ENCODE results near the gene PCBP2. TPM values are rescaled to one million over a fixed set of nuclear protein-coding genes. Genes with fewer than 3 reads are reported as not detected.

The PCBP2 gene
- polyA plus RNA-seq, 2 of the 4 experiments (the other 2 are of a cell fraction), result 367 to 546 TPM

- Histone ChIP-seq H3K4me3 (no peak overlapping the region), H3K9me3 (no peaks in the 10 kb centered on the region), H3K4me2 (no peak overlapping the region), H3K27ac (no peak overlapping the region), H3K4me1 (no peaks in the 10 kb centered on the region)
- no peak for ATAC-seq
- 98% methylated on average over 13 of the region's 13 CpGs for WGBS (ENCODE audit: missing lambda C conversion rate)
- FAIRE-seq, result no peak
- DNase-seq (ENCODE audit: low read depth in 1 of 2, low spot score in 1 of 2), result no peak
- POLR2A ChIA-PET, result no interaction called here
- CTCF ChIA-PET, result interaction anchor here (1.5 to 3.4 kb wide), 3 partner anchors 16 to 173 kb away, joined by 4 to 19 read pairs (median 5); partner anchors contain the start of gene NPFF
- TF ChIP-seq E2F6 (IDR thresholded peaks at IDR 0.05; ENCODE audit: borderline replicate concordance, low read depth) (no peak), ZFP36 (IDR thresholded peaks at IDR 0.05; ENCODE audit: borderline replicate concordance, partially characterized antibody) (no peak), CEBPB (IDR thresholded peaks at IDR 0.05) (no peak), HOXB13 (CRISPR knock-in tag; IDR thresholded peaks at IDR 0.05; ENCODE audit: low read depth) (no peak), EP300 (IDR thresholded peaks at IDR 0.05) (no peak), PHF8 (IDR thresholded peaks at IDR 0.05; ENCODE audit: borderline replicate concordance, low read depth) (no peak), KDM5A (IDR thresholded peaks at IDR 0.05) (no peak), MYC (IDR thresholded peaks at IDR 0.05; ENCODE audit: borderline replicate concordance, low read length) (no peak), ESRRA (IDR thresholded peaks at IDR 0.05; ENCODE audit: borderline replicate concordance, low read length) (no peak), NPAS2 (CRISPR knock-in tag; IDR thresholded peaks at IDR 0.05; ENCODE audit: borderline replicate concordance) (no peak), FOSB (CRISPR knock-in tag; IDR thresholded peaks at IDR 0.05) (no peak), CHD4 (IDR thresholded peaks at IDR 0.05; ENCODE audit: borderline replicate concordance) (no peak), GATA3 (IDR thresholded peaks at IDR 0.05; ENCODE audit: borderline replicate concordance) (no peak)
- TF ChIP-seq, protein P1, sequence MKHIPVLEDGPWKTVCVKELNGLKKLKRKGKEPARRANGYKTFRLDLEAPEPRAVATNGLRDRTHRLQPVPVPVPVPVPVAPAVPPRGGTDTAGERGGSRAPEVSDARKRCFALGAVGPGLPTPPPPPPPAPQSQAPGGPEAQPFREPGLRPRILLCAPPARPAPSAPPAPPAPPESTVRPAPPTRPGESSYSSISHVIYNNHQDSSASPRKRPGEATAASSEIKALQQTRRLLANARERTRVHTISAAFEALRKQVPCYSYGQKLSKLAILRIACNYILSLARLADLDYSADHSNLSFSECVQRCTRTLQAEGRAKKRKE (CRISPR knock-in tag; IDR thresholded peaks at IDR 0.05; ENCODE audit: low read depth), result no peak
Measured at GRCh38 chr12:53524476-53524875, 72.6 kb downstream of the PCBP2 start.

GRCh38 chr12:53530061-53530460 is 78.2 kb downstream of the PCBP2 start:
- Histone ChIP-seq H3K9me3 (no peaks in the 10 kb centered on the region), H3K4me2 (no peak overlapping the region), H3K27ac (no peak overlapping the region), H3K4me1 (peaks cover 5% of the 10 kb centered on the region; the same call in 1 of the 3 replicates), H3K4me3 (no peak overlapping the region)
- ChIA-PET POLR2A (no interaction called here), CTCF (interaction anchor here (0.9 to 1.5 kb wide), 3 partner anchors 13 to 216 kb away, joined by 3 to 6 read pairs (median 5); no protein-coding TSS in a partner anchor)
- no peak for DNase-seq (ENCODE audit: low read depth in 1 of 2, low spot score in 1 of 2)
- no peak for FAIRE-seq
- ATAC-seq, result no peak
- WGBS (ENCODE audit: missing lambda C conversion rate), result 92% methylated on average over 2 of the region's 2 CpGs
- TF ChIP-seq, protein P2, sequence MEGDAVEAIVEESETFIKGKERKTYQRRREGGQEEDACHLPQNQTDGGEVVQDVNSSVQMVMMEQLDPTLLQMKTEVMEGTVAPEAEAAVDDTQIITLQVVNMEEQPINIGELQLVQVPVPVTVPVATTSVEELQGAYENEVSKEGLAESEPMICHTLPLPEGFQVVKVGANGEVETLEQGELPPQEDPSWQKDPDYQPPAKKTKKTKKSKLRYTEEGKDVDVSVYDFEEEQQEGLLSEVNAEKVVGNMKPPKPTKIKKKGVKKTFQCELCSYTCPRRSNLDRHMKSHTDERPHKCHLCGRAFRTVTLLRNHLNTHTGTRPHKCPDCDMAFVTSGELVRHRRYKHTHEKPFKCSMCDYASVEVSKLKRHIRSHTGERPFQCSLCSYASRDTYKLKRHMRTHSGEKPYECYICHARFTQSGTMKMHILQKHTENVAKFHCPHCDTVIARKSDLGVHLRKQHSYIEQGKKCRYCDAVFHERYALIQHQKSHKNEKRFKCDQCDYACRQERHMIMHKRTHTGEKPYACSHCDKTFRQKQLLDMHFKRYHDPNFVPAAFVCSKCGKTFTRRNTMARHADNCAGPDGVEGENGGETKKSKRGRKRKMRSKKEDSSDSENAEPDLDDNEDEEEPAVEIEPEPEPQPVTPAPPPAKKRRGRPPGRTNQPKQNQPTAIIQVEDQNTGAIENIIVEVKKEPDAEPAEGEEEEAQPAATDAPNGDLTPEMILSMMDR (IDR thresholded peaks at IDR 0.05), result no peak
- TF ChIP-seq KDM5A (IDR thresholded peaks at IDR 0.05) (no peak), SREBF2 (IDR thresholded peaks at IDR 0.05) (no peak), CBX2 (IDR thresholded peaks at IDR 0.05; ENCODE audit: borderline replicate concordance, low read depth) (no peak), EHMT2 (IDR thresholded peaks at IDR 0.05; ENCODE audit: low read depth) (no peak), TP53 (CRISPR knock-in tag; IDR thresholded peaks at IDR 0.05) (no peak), GATA3 (IDR thresholded peaks at IDR 0.05; ENCODE audit: borderline replicate concordance) (no peak), HOXB13 (CRISPR knock-in tag; IDR thresholded peaks at IDR 0.05; ENCODE audit: low read depth) (no peak), ELK1 (IDR thresholded peaks at IDR 0.05; ENCODE audit: low read depth, low read length) (no peak), CEBPB (IDR thresholded peaks at IDR 0.05) (no peak)

Small RNA genes lying within 50 kb of the gene (small RNA-seq; reads per million reads assigned to genes)
- 0 to 0.12 (median 0) reads per million in 6 experiments for gene AC023509.3

Other genes with a start within 250 kb of the PCBP2 start
- gene ITGB7, start 244.9 kb upstream of the PCBP2 start, polyA plus RNA-seq (2011; rRNA removed), result 0.56 and 0.71 TPM in 2 replicates
- gene ITGB7, start 244.9 kb upstream of the PCBP2 start, polyA plus RNA-seq (2017; fragmentation: RNase III; extraction: RNeasy Plus Mini Kit Qiagen cat#74134 plus additional on column Dnase treatment), result 0.54 to 0.66 TPM (median 0.64 TPM) in 3 replicates
- gene RARG, start 219.9 kb upstream of the PCBP2 start, polyA plus RNA-seq (2011; rRNA removed), result 15.6 and 19.0 TPM in 2 replicates
- gene RARG, start 219.9 kb upstream of the PCBP2 start, polyA plus RNA-seq (2017; fragmentation: RNase III; extraction: RNeasy Plus Mini Kit Qiagen cat#74134 plus additional on column Dnase treatment), result 16.4 to 17.7 TPM (median 17.2 TPM) in 3 replicates
- 10.0 and 11.8 TPM in 2 replicates for gene ESPL1, start 183.8 kb upstream of the PCBP2 start, polyA plus RNA-seq (2011; rRNA removed)
- gene ESPL1, start 183.8 kb upstream of the PCBP2 start, polyA plus RNA-seq (2017; fragmentation: RNase III; extraction: RNeasy Plus Mini Kit Qiagen cat#74134 plus additional on column Dnase treatment), result 15.2 to 16.5 TPM (median 15.5 TPM) in 3 replicates
- gene PFDN5, start 156.6 kb upstream of the PCBP2 start, polyA plus RNA-seq (2011; rRNA removed), result 729 and 848 TPM in 2 replicates
- gene PFDN5, start 156.6 kb upstream of the PCBP2 start, polyA plus RNA-seq (2017; fragmentation: RNase III; extraction: RNeasy Plus Mini Kit Qiagen cat#74134 plus additional on column Dnase treatment), result 685 to 736 TPM (median 704 TPM) in 3 replicates
- gene MYG1, start 152.4 kb upstream of the PCBP2 start, polyA plus RNA-seq (2011; rRNA removed), result 75.2 and 80.9 TPM in 2 replicates
- 55.9 to 60.9 TPM (median 58.9 TPM) in 3 replicates for gene MYG1, start 152.4 kb upstream of the PCBP2 start, polyA plus RNA-seq (2017; fragmentation: RNase III; extraction: RNeasy Plus Mini Kit Qiagen cat#74134 plus additional on column Dnase treatment)
- gene AAAS, start 130.5 kb upstream of the PCBP2 start, polyA plus RNA-seq (2011; rRNA removed), result 82.6 and 104 TPM in 2 replicates
- 61.5 to 64.9 TPM (median 64.1 TPM) in 3 replicates for gene AAAS, start 130.5 kb upstream of the PCBP2 start, polyA plus RNA-seq (2017; fragmentation: RNase III; extraction: RNeasy Plus Mini Kit Qiagen cat#74134 plus additional on column Dnase treatment)
- gene SP7, start 115.7 kb upstream of the PCBP2 start, polyA plus RNA-seq (2011; rRNA removed), result 0.05 TPM in 1 of 2 replicates, not detected in the other
- gene SP7, start 115.7 kb upstream of the PCBP2 start, polyA plus RNA-seq (2017; fragmentation: RNase III; extraction: RNeasy Plus Mini Kit Qiagen cat#74134 plus additional on column Dnase treatment), result 0.03 to 0.06 TPM in 2 of 3 replicates, not detected in the other
- gene SP1, start 71.9 kb upstream of the PCBP2 start, polyA plus RNA-seq (2011; rRNA removed), result 53.2 and 56.6 TPM in 2 replicates
- gene SP1, start 71.9 kb upstream of the PCBP2 start, polyA plus RNA-seq (2017; fragmentation: RNase III; extraction: RNeasy Plus Mini Kit Qiagen cat#74134 plus additional on column Dnase treatment), result 24.0 to 24.5 TPM (median 24.2 TPM) in 3 replicates
- 0.12 and 0.16 TPM in 2 replicates for gene AMHR2, start 28.2 kb upstream of the PCBP2 start, polyA plus RNA-seq (2011; rRNA removed)
- 0.13 to 0.22 TPM (median 0.18 TPM) in 3 replicates for gene AMHR2, start 28.2 kb upstream of the PCBP2 start, polyA plus RNA-seq (2017; fragmentation: RNase III; extraction: RNeasy Plus Mini Kit Qiagen cat#74134 plus additional on column Dnase treatment)
- gene PRR13, start 10.4 kb upstream of the PCBP2 start, polyA plus RNA-seq (2011; rRNA removed), result 203 and 257 TPM in 2 replicates
- gene PRR13, start 10.4 kb upstream of the PCBP2 start, polyA plus RNA-seq (2017; fragmentation: RNase III; extraction: RNeasy Plus Mini Kit Qiagen cat#74134 plus additional on column Dnase treatment), result 210 to 248 TPM (median 221 TPM) in 3 replicates
- 21.9 and 30.6 TPM in 2 replicates for gene MAP3K12, start 47.4 kb downstream of the PCBP2 start, polyA plus RNA-seq (2011; rRNA removed)
- 14.0 to 18.7 TPM (median 16.1 TPM) in 3 replicates for gene MAP3K12, start 47.4 kb downstream of the PCBP2 start, polyA plus RNA-seq (2017; fragmentation: RNase III; extraction: RNeasy Plus Mini Kit Qiagen cat#74134 plus additional on column Dnase treatment)
- gene TARBP2, start 49.2 kb downstream of the PCBP2 start, polyA plus RNA-seq (2011; rRNA removed), result 41.5 and 51.2 TPM in 2 replicates
- gene TARBP2, start 49.2 kb downstream of the PCBP2 start, polyA plus RNA-seq (2017; fragmentation: RNase III; extraction: RNeasy Plus Mini Kit Qiagen cat#74134 plus additional on column Dnase treatment), result 43.7 to 50.4 TPM (median 49.9 TPM) in 3 replicates
- 0.17 TPM in 1 of 2 replicates, not detected in the other for gene NPFF, start 55.4 kb downstream of the PCBP2 start, polyA plus RNA-seq (2011; rRNA removed)
- not detected in 3 replicates for gene NPFF, start 55.4 kb downstream of the PCBP2 start, polyA plus RNA-seq (2017; fragmentation: RNase III; extraction: RNeasy Plus Mini Kit Qiagen cat#74134 plus additional on column Dnase treatment)
- gene ATF7, start 174.3 kb downstream of the PCBP2 start, polyA plus RNA-seq (2011; rRNA removed), result 38.7 and 38.9 TPM in 2 replicates
- 22.9 to 23.3 TPM (median 23.0 TPM) in 3 replicates for gene ATF7, start 174.3 kb downstream of the PCBP2 start, polyA plus RNA-seq (2017; fragmentation: RNase III; extraction: RNeasy Plus Mini Kit Qiagen cat#74134 plus additional on column Dnase treatment)
- gene ATP5MC2, start 224.0 kb downstream of the PCBP2 start, polyA plus RNA-seq (2011; rRNA removed), result 402 and 678 TPM in 2 replicates
- gene ATP5MC2, start 224.0 kb downstream of the PCBP2 start, polyA plus RNA-seq (2017; fragmentation: RNase III; extraction: RNeasy Plus Mini Kit Qiagen cat#74134 plus additional on column Dnase treatment), result 540 to 553 TPM (median 542 TPM) in 3 replicates

Data from A549 (cell line).